Activated B cell treated with CpG ODN at 0.5 μM for 24 hours (primary cell): Measurements from ENCODE around the gene DAPP1. TPM values are rescaled to one million over a fixed set of nuclear protein-coding genes. Genes with fewer than 3 reads are reported as not detected.
A peak's percentile ranks its signal among the peaks of the same experiment; 100 is the strongest.

ENCODE experiments used
- ATAC-seq: fragments of 200-7000 bp; cut with Tn5 transposase; one replicate; pipeline ENCODE4 v1.10.0; 2021; ENCODE audit warnings: low read depth, mild to moderate bottlenecking, moderate library complexity
- CTCF ChIA-PET: fragments of 350-600 bp; sonication (Branson Sonifier 250); formaldehyde crosslinking; loops from one replicate; lab custom pipeline; 2021; ENCODE audit warnings: antibody characterized with exemption; lab: Charles Lee
- POLR2A ChIA-PET: fragments of 350-600 bp; sonication (Branson Sonifier 250); formaldehyde crosslinking; loops from one replicate; lab custom pipeline; 2021; ENCODE audit warnings: antibody characterized with exemption; lab: Charles Lee
- DNase-seq: peaks from one replicate; pipeline ENCODE4 v3.0.0; 2022
- H3K27ac Mint-ChIP-seq: one replicate; pipeline ENCODE4 v1.8.0; 2020; ENCODE audit warnings: mixed read lengths
- H3K27me3 Mint-ChIP-seq: one replicate; pipeline ENCODE4 v1.8.0; 2021; ENCODE audit warnings: mixed read lengths
- H3K36me3 Mint-ChIP-seq: one replicate; pipeline ENCODE4 v1.8.0; 2021; ENCODE audit warnings: low read depth, mixed read lengths
- H3K4me1 Mint-ChIP-seq: one replicate; pipeline ENCODE4 v1.8.0; 2021; ENCODE audit warnings: mixed read lengths
- H3K4me3 Mint-ChIP-seq: one replicate; pipeline ENCODE4 v1.8.0; 2020; ENCODE audit warnings: mild to moderate bottlenecking, mixed read lengths
- H3K9me3 Mint-ChIP-seq: one replicate; pipeline ENCODE4 v1.8.0; 2020; ENCODE audit warnings: mixed read lengths
- intact Hi-C: fragments of 100-400 bp; cut with micrococcal nuclease; formaldehyde crosslinking; loops from one replicate; pipeline ENCODE4 v1.15.1; 2024
- total RNA-seq: library from RNA; stranded (reverse); gene quantifications from 2 replicates; pipeline ENCODE4 v1.2.3, GENCODE V29; 2022
- TF ChIP-seq, protein P1 (sequence below): fragments of 200-600 bp; IDR thresholded peaks from one replicate; pipeline ENCODE4 v1.8.0; 2022; ENCODE audit warnings: antibody characterized with exemption, mild to moderate bottlenecking

DAPP1 gene
- total RNA-seq, 1 donor from 2014 or later = 144 TPM

DNA sequence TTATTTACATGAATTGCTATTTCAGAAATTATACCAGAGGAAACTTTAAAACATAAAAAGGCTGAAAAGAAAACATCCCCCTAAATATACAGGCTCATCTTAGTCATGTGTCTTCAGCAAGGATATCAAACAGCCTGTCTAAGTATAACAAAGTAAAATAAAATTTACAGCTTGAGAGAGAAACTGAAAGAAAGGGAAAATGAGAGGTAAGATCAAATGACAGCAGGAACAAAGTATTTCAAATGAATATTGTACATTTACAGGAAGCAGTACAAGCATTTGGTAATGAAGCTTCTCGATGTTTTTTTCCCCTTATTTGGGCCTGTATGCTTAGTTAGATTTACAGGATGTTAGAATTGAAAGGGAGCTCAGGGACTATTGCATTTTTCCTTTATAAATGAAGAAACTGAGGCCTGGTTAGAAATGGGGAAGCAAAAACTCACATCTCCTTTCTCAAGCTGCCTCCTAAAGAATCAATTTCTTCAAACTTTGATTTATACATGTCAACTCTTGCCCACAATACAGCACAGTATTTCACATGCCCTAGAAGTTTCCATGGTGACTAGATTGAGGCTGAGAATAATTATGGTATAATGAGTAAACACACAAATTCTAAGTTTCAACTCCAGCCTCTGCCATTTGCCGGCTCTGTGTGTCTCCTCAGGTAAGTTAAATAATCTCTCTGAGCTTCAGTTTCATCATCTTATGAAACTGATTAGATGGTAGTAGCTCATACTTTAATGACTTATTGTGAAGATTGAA lies 29.3 kb downstream of the DAPP1 start:
- no peak for ATAC-seq
- TF ChIP-seq, protein P1, sequence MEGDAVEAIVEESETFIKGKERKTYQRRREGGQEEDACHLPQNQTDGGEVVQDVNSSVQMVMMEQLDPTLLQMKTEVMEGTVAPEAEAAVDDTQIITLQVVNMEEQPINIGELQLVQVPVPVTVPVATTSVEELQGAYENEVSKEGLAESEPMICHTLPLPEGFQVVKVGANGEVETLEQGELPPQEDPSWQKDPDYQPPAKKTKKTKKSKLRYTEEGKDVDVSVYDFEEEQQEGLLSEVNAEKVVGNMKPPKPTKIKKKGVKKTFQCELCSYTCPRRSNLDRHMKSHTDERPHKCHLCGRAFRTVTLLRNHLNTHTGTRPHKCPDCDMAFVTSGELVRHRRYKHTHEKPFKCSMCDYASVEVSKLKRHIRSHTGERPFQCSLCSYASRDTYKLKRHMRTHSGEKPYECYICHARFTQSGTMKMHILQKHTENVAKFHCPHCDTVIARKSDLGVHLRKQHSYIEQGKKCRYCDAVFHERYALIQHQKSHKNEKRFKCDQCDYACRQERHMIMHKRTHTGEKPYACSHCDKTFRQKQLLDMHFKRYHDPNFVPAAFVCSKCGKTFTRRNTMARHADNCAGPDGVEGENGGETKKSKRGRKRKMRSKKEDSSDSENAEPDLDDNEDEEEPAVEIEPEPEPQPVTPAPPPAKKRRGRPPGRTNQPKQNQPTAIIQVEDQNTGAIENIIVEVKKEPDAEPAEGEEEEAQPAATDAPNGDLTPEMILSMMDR = no peak
- peak overlapping the region; percentile 70 for H3K27ac Mint-ChIP-seq
- no peak overlapping the region for H3K4me3 Mint-ChIP-seq
- peaks cover 73% of the 10 kb centered on the region for H3K4me1 Mint-ChIP-seq
- DNase-seq = no peak
- H3K9me3 Mint-ChIP-seq = no peaks in the 10 kb centered on the region
- no peaks in the 10 kb centered on the region for H3K27me3 Mint-ChIP-seq
- POLR2A ChIA-PET = interaction anchor here (1.7 to 4.5 kb wide), 5 partner anchors 14 to 104 kb away, joined by 3 to 75 read pairs (median 6); partner anchors contain the start of genes DAPP1 and H2AZ1
- CTCF ChIA-PET = interaction anchor here (1.1 to 1.2 kb wide), 3 partner anchors 34 to 38 kb away, joined by 3 to 4 read pairs (median 4); no protein-coding TSS in a partner anchor
- intact Hi-C loops = loop anchor here (2.0 kb wide), 2 partner anchors 15 kb away; no protein-coding TSS in a partner anchor
- peaks cover 73% of the 10 kb centered on the region for H3K36me3 Mint-ChIP-seq

DNA sequence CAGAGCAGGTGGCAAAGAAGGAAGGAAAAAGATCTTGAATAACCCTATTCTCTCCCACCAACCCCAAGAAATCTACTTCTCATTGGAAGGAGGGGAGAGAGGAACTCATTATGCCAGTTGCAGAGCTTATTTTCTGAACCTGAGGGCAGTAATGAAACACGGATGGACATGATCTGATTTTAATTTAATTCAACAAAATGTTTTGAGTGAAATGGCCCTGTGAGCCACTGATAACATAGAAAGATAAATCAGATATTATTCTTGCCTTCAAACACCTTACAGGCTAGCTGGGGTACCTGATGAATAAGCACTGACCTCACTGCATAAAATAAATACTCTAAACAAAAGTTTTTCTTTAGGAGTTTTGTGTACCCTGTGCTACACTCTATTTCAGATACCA lies 30.3 kb downstream of the DAPP1 start:
- intact Hi-C loops = loop anchor here (1.0 to 2.0 kb wide), 5 partner anchors 9 to 31 kb away; partner anchors contain the start of gene DAPP1
- Mint-ChIP-seq H3K4me1 (peaks cover 72% of the 10 kb centered on the region), H3K9me3 (no peaks in the 10 kb centered on the region), H3K4me3 (peak overlapping the region; percentile 70), H3K27ac (peak overlapping the region; percentile 91), H3K27me3 (no peaks in the 10 kb centered on the region), H3K36me3 (peaks cover 68% of the 10 kb centered on the region)
- ATAC-seq = no peak
- ChIA-PET POLR2A (interaction anchor here (0.9 to 4.5 kb wide), 8 partner anchors 9 to 103 kb away, joined by 3 to 75 read pairs (median 6); partner anchors contain the start of genes DAPP1 and H2AZ1), CTCF (interaction anchor here (1.2 to 2.1 kb wide), 4 partner anchors 35 to 102 kb away, joined by 3 to 7 read pairs (median 5); no protein-coding TSS in a partner anchor)
- TF ChIP-seq, protein P1 = no peak
- DNase-seq = no peak

DNA sequence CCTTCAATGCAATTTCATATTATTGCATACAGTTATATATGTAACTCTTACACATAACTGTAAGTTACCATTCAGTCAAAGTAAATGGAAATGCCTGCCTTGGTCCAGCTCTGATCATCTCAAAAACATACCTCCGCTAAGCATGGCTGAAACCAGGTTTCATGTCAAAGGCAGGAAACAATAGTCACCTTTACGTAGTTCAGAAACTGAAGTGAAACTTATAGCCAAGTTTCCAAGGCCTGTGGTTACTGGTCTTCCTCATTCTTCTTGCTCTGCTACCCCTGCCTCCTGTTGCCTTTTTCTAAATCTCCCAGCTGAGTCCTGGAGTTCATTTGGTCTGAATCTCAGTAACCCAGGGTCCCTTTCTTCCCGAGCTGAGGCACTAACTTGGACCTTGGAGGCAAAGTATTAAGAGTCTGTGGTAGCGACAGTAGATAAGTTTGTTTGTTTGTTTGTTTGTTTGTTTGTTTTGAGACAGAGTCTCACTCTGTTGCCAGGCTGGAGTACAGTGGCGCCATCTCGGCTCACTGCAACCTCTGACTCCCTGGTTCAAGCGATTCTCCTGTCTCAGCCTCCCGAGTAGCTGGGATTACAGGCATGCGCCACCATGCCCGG lies 30.8 kb downstream of the DAPP1 start:
- TF ChIP-seq, protein P1 = no peak
- Mint-ChIP-seq H3K9me3 (no peaks in the 10 kb centered on the region), H3K4me3 (peak overlapping the region; percentile 70), H3K4me1 (peaks cover 77% of the 10 kb centered on the region), H3K27ac (peak overlapping the region; percentile 91), H3K27me3 (no peaks in the 10 kb centered on the region), H3K36me3 (peaks cover 65% of the 10 kb centered on the region)
- CTCF ChIA-PET = interaction anchor here (1.2 to 2.1 kb wide), 4 partner anchors 36 to 101 kb away, joined by 3 to 7 read pairs (median 4); no protein-coding TSS in a partner anchor
- ATAC-seq (peak; percentile 72), DNase-seq (no peak)
- POLR2A ChIA-PET = interaction anchor here (0.6 to 4.5 kb wide), 10 partner anchors 8 to 1586 kb away, joined by 3 to 75 read pairs (median 5); partner anchors contain the start of genes DAPP1, H2AZ1 and RAP1GDS1
- intact Hi-C loops = loop anchor here (1.0 to 2.0 kb wide), 5 partner anchors 9 to 31 kb away; partner anchors contain the start of gene DAPP1

DNA sequence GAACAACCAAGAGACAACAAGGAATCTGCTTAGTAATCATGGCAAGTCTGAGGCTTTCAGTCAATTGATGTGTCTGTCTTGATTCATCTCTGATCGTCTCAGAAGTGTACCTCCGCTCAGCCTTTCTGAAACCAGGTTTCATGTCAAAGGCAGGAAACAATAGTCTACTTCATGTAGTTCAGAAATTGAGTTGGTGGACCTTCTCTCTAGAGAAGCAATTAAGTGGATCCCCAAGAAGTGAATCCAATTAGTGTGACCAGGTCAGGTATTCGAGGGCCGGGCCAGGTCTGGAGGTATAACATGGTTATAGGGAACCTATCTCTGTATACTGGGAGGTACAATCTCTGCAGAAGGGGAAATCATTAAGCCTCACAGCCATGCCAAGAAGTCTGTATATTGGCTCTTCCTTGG lies 32.0 kb downstream of the DAPP1 start:
- ATAC-seq = no peak
- ChIA-PET POLR2A (interaction anchor here (0.7 to 4.5 kb wide), 4 partner anchors 20 to 99 kb away, joined by 3 to 75 read pairs (median 18); partner anchors contain the start of gene DAPP1), CTCF (interaction anchor here (1.2 to 2.1 kb wide), 3 partner anchors 40 to 100 kb away, joined by 3 to 6 read pairs (median 3); no protein-coding TSS in a partner anchor)
- TF ChIP-seq, protein P1 = no peak
- H3K27me3 Mint-ChIP-seq = no peaks in the 10 kb centered on the region
- DNase-seq = no peak
- peak overlapping the region; percentile 91 for H3K27ac Mint-ChIP-seq
- intact Hi-C loops = no loop called here
- H3K4me1 Mint-ChIP-seq = peaks cover 82% of the 10 kb centered on the region
- H3K36me3 Mint-ChIP-seq = peaks cover 67% of the 10 kb centered on the region
- H3K4me3 Mint-ChIP-seq = peak overlapping the region; percentile 24
- no peaks in the 10 kb centered on the region for H3K9me3 Mint-ChIP-seq
